Islet precursor cell (in vitro differentiated cells): ENCODE data around the gene SUSD3.

Experiments
- DNase-seq: peaks from one replicate; pipeline ENCODE4 v3.0.0-alpha.2; 2018

The SUSD3 gene

GRCh38 chr9:93127395-93127911 is 69.0 kb downstream of the SUSD3 start:
- DNase-seq = peak; percentile 56

- peak; percentile 47 for DNase-seq
These were observed 69.7 kb downstream of the SUSD3 start for GRCh38 chr9:93128011-93128714.

- peak; percentile 15 for DNase-seq
These were observed 70.3 kb downstream of the SUSD3 start for GRCh38 chr9:93128715-93129224.

- no peak for DNase-seq
These were observed 70.8 kb downstream of the SUSD3 start for GRCh38 chr9:93129286-93129685.

GRCh38 chr9:93129691-93130500 is 71.4 kb downstream of the SUSD3 start:
- no peak for DNase-seq

GRCh38 chr9:93130861-93131481 is 72.5 kb downstream of the SUSD3 start:
- DNase-seq = no peak

- DNase-seq = no peak
These were observed 73.2 kb downstream of the SUSD3 start for GRCh38 chr9:93131599-93132286.

- DNase-seq = no peak
These were observed 73.9 kb downstream of the SUSD3 start for GRCh38 chr9:93132287-93132927.

GRCh38 chr9:93132946-93133680 is 74.6 kb downstream of the SUSD3 start:
- DNase-seq = peak; percentile 73

- DNase-seq = peak; percentile 83
These were observed 75.1 kb downstream of the SUSD3 start for GRCh38 chr9:93133681-93134014.

GRCh38 chr9:93134015-93134739 is 75.7 kb downstream of the SUSD3 start, which contains the start of gene NINJ1:
TSS of gene NINJ1 (minus strand) at chr9:93134251. CDS start at chr9:93134217, 34 bp downstream.
- DNase-seq = peak; percentile 78
